Activated CD4-positive, alpha-beta T cell treated with anti-CD3 and anti-CD28 coated beads, Interleukin-10, Interleukin-2, amounts not matched to agents 100 ng/mL and 50 ng/mL, durations not matched to agents 16 hours and 8 hours (primary cell): Measurements from ENCODE around the gene MPI.
A peak's percentile ranks its signal among the peaks of the same experiment; 100 is the strongest.

Source experiments
- DNase-seq: peaks from one replicate; pipeline ENCODE4 v3.0.0-alpha.2; 2020

MPI gene

GRCh38 chr15:74950078-74950908, 60.5 kb downstream of the MPI start:
- DNase-seq: peak; percentile 80

- DNase-seq: no peak
Measured at GRCh38 chr15:74951006-74951405, 61.2 kb downstream of the MPI start.
